Epithelial cell of esophagus (primary cell): ENCODE data around the gene P4HB.

ENCODE experiments used
- DNase-seq: peaks from one replicate; pipeline ENCODE4 v3.0.0; 2010; ENCODE audit warnings: low read depth
- H3K4me3 ChIP-seq: 2 replicates; pipeline ENCODE4 v1.5.1; 2011; ENCODE audit warnings: mild to moderate bottlenecking, low read length, control low read depth
- CTCF ChIP-seq: IDR thresholded peaks from 2 replicates; pipeline ENCODE4 v1.5.1; 2011; ENCODE audit warnings: low read depth, mild to moderate bottlenecking, low read length, control low read depth, inconsistent platforms; ENCODE audit not compliant: insufficient read depth; ENCODE audit errors: missing control alignments

The P4HB gene

GRCh38 chr17:81810892-81811704 lies 49.2 kb downstream of the P4HB start:
- no peak overlapping the region for H3K4me3 ChIP-seq
- no peak for TF ChIP-seq CTCF
- DNase-seq: no peak

- no peak overlapping the region for H3K4me3 ChIP-seq
- no peak for TF ChIP-seq CTCF
- no peak for DNase-seq
Measured at GRCh38 chr17:81810476-81810875, 49.9 kb downstream of the P4HB start.

- no peak overlapping the region for H3K4me3 ChIP-seq
- TF ChIP-seq CTCF: no peak
- no peak for DNase-seq
Measured at GRCh38 chr17:81809556-81809998, 50.8 kb downstream of the P4HB start.

- TF ChIP-seq CTCF: no peak
- no peak for DNase-seq
- no peak overlapping the region for H3K4me3 ChIP-seq
Measured at GRCh38 chr17:81808778-81809555, 51.4 kb downstream of the P4HB start.

GRCh38 chr17:81807839-81808238 lies 52.5 kb downstream of the P4HB start:
- no peak for TF ChIP-seq CTCF
- no peak overlapping the region for H3K4me3 ChIP-seq
- no peak for DNase-seq

GRCh38 chr17:81807210-81807719 lies 53.1 kb downstream of the P4HB start:
- no peak for DNase-seq
- no peak overlapping the region for H3K4me3 ChIP-seq
- no peak for TF ChIP-seq CTCF
